Effector CD4-positive, alpha-beta T cell (primary cell): ENCODE results near the gene IPO4.

Source experiments
- DNase-seq: peaks from one replicate; pipeline ENCODE4 v3.0.0-alpha.2; 2020

The IPO4 gene

GRCh38 chr14:24192933-24193332 is 4.3 kb upstream of the IPO4 start:
- no peak for DNase-seq

- DNase-seq: no peak
Measured at GRCh38 chr14:24190416-24190815, 1.8 kb upstream of the IPO4 start.

GRCh38 chr14:24189460-24189859 is 844 bp upstream of the IPO4 start:
- DNase-seq: no peak

- DNase-seq: no peak
Measured at GRCh38 chr14:24189059-24189375, 401 bp upstream of the IPO4 start.

GRCh38 chr14:24187539-24187915 is 1.1 kb downstream of the IPO4 start:
- no peak for DNase-seq

- DNase-seq: no peak
Measured at GRCh38 chr14:24186831-24187538, 1.6 kb downstream of the IPO4 start.

- no peak for DNase-seq
Measured at GRCh38 chr14:24185741-24186140, 2.9 kb downstream of the IPO4 start.

GRCh38 chr14:24185026-24185425 is 3.6 kb downstream of the IPO4 start:
- DNase-seq: no peak

GRCh38 chr14:24184104-24184970 is 4.3 kb downstream of the IPO4 start:
- no peak for DNase-seq

- no peak for DNase-seq
Measured at GRCh38 chr14:24183014-24183481, 5.6 kb downstream of the IPO4 start.

- no peak for DNase-seq
Measured at GRCh38 chr14:24182110-24182882, 6.3 kb downstream of the IPO4 start.

GRCh38 chr14:24181371-24182077 is 7.1 kb downstream of the IPO4 start:
- no peak for DNase-seq

- DNase-seq: no peak
Measured at GRCh38 chr14:24179961-24180796, 8.4 kb downstream of the IPO4 start.

GRCh38 chr14:24179294-24179960 is 9.2 kb downstream of the IPO4 start:
- DNase-seq: no peak

GRCh38 chr14:24178399-24179178 is 10.0 kb downstream of the IPO4 start:
- no peak for DNase-seq

- DNase-seq: no peak
Measured at GRCh38 chr14:24177891-24178290, 10.7 kb downstream of the IPO4 start.

GRCh38 chr14:24177041-24177825 is 11.4 kb downstream of the IPO4 start:
- no peak for DNase-seq

- DNase-seq: no peak
Measured at GRCh38 chr14:24176599-24176998, 12.0 kb downstream of the IPO4 start.

- DNase-seq: no peak
Measured at GRCh38 chr14:24172871-24173281, 15.7 kb downstream of the IPO4 start.
